GM06990 (cell line): Measurements from ENCODE around the gene RELN.

Source experiments
- DNase-seq: peaks from one replicate; pipeline ENCODE4 v3.0.0-alpha.2; 2011; ENCODE audit not compliant: insufficient read length; ENCODE audit errors: extremely low read depth
- H3K27me3 ChIP-seq: replicated peaks from 2 replicates; pipeline ENCODE4 v1.6.0; 2011; ENCODE audit warnings: low read length; ENCODE audit not compliant: control insufficient read depth, insufficient read depth
- H3K36me3 ChIP-seq: 2 replicates; pipeline ENCODE4 v1.5.1; 2011; ENCODE audit warnings: low read length; ENCODE audit not compliant: control insufficient read depth, insufficient read depth
- H3K4me3 ChIP-seq: replicated peaks from 2 replicates; pipeline ENCODE4 v1.5.1; 2011; ENCODE audit warnings: low read depth, mild to moderate bottlenecking, control low read depth, low read length
- CTCF ChIP-seq: IDR thresholded peaks from 2 replicates; pipeline ENCODE4 v1.5.1; 2011; ENCODE audit warnings: low read length, control low read depth, mild to moderate bottlenecking, inconsistent platforms; ENCODE audit not compliant: insufficient read depth, poor library complexity, severe bottlenecking

The RELN gene

GRCh38 chr7:103967401-103967800, 22.1 kb downstream of the RELN start:
- Histone ChIP-seq H3K27me3 (no peaks in the 10 kb centered on the region), H3K4me3 (no peak overlapping the region), H3K36me3 (no peaks in the 10 kb centered on the region)
- TF ChIP-seq CTCF: no peak
- no peak for DNase-seq

GRCh38 chr7:103966593-103967277, 22.7 kb downstream of the RELN start:
- H3K27me3 ChIP-seq: no peaks in the 10 kb centered on the region
- H3K36me3 ChIP-seq: no peaks in the 10 kb centered on the region
- DNase-seq: no peak
- TF ChIP-seq CTCF: no peak
- H3K4me3 ChIP-seq: no peak overlapping the region

GRCh38 chr7:103964269-103964668, 25.2 kb downstream of the RELN start:
- H3K27me3 ChIP-seq: no peaks in the 10 kb centered on the region
- no peak for TF ChIP-seq CTCF
- H3K4me3 ChIP-seq: no peak overlapping the region
- no peaks in the 10 kb centered on the region for H3K36me3 ChIP-seq
- no peak for DNase-seq

GRCh38 chr7:103962070-103962469, 27.4 kb downstream of the RELN start:
- no peaks in the 10 kb centered on the region for H3K36me3 ChIP-seq
- DNase-seq: no peak
- H3K4me3 ChIP-seq: no peak overlapping the region
- H3K27me3 ChIP-seq: no peaks in the 10 kb centered on the region
- TF ChIP-seq CTCF: no peak

- no peaks in the 10 kb centered on the region for H3K27me3 ChIP-seq
- no peak for TF ChIP-seq CTCF
- no peak for DNase-seq
- no peak overlapping the region for H3K4me3 ChIP-seq
- no peaks in the 10 kb centered on the region for H3K36me3 ChIP-seq
Measured at GRCh38 chr7:103958284-103958818, 31.1 kb downstream of the RELN start.

- no peaks in the 10 kb centered on the region for H3K36me3 ChIP-seq
- DNase-seq: no peak
Measured at GRCh38 chr7:103955985-103956384, 33.5 kb downstream of the RELN start.

More at GRCh38 chr7:103955985-103956384, 33.5 kb downstream of the RELN start:
- Histone ChIP-seq H3K27me3 (no peaks in the 10 kb centered on the region), H3K4me3 (no peak overlapping the region)
- no peak for TF ChIP-seq CTCF
